HEK293T (cell line): ENCODE measurements around the gene WNT6.

ENCODE experiments used
- BHLHE40 ChIP-seq: fragments of 450-650 bp; IDR thresholded peaks from 2 replicates; pipeline ENCODE4 v1.6.1; 2016; ENCODE audit warnings: mild to moderate bottlenecking, moderate library complexity, borderline replicate concordance
- ELF4 ChIP-seq: fragments of 450-650 bp; IDR thresholded peaks from 2 replicates; pipeline ENCODE4 v1.6.1; 2017; ENCODE audit warnings: antibody characterized with exemption
- FOXA1 ChIP-seq: fragments of 450-650 bp; IDR thresholded peaks from 2 replicates; pipeline ENCODE4 v1.6.1; 2016; ENCODE audit warnings: mild to moderate bottlenecking
- FOXK2 ChIP-seq: fragments of 450-650 bp; IDR thresholded peaks from 2 replicates; pipeline ENCODE4 v1.6.1; 2016; ENCODE audit warnings: mild to moderate bottlenecking
- NFRKB ChIP-seq: fragments of 450-650 bp; IDR thresholded peaks from 2 replicates; pipeline ENCODE4 v1.6.1; 2016; ENCODE audit warnings: mild to moderate bottlenecking, moderate library complexity
- SP1 ChIP-seq: fragments of 450-650 bp; IDR thresholded peaks from 2 replicates; pipeline ENCODE4 v1.6.1; 2017
- TF ChIP-seq, protein P1 (sequence below): fragments of 450-650 bp; IDR thresholded peaks from 2 replicates; pipeline ENCODE4 v1.6.1; 2016

DNA sequence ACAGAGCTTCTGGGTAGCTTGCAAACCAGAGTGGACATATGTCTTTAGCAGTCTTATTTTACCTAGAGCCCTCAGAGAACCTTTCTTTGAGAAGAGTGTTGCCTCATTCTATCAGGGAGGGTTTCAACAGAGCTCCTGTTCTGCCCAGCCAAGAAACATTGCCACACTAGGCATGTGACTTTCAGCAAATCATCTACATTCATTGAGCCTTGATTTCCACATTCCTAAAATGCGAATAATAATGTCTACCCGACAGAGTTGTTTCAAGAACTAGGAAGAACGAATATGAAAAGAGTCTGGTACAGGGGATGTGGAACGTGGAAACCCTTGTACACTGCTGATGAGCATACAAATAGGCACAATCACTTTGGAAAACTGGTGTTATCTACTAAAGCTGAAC lies 20.2 kb upstream of the WNT6 start:
- TF ChIP-seq NFRKB: no peak
- no peak for TF ChIP-seq BHLHE40
- TF ChIP-seq FOXK2: no peak
- TF ChIP-seq, protein P1, sequence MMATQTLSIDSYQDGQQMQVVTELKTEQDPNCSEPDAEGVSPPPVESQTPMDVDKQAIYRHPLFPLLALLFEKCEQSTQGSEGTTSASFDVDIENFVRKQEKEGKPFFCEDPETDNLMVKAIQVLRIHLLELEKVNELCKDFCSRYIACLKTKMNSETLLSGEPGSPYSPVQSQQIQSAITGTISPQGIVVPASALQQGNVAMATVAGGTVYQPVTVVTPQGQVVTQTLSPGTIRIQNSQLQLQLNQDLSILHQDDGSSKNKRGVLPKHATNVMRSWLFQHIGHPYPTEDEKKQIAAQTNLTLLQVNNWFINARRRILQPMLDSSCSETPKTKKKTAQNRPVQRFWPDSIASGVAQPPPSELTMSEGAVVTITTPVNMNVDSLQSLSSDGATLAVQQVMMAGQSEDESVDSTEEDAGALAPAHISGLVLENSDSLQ: no peak
- no peak for TF ChIP-seq FOXA1
- TF ChIP-seq SP1: no peak
- no peak for TF ChIP-seq ELF4
